Measurements from ENCODE around the gene PHF19. TPM values are rescaled to one million over a fixed set of nuclear protein-coding genes. Genes with fewer than 3 reads are reported as not detected.

Gene PHF19
- total RNA-seq, 2 donors from 2014 or later, result 97.4 to 177 TPM

GRCh38 chr9:120868676-120869359 is 8.2 kb downstream of the PHF19 start:
- Mint-ChIP-seq H3K27ac (peak overlapping the region; percentile 86 to 91), H3K4me3 (peak overlapping the region; percentile 80), H3K27me3 (no peaks in the 10 kb centered on the region), H3K9me3 (no peaks in the 10 kb centered on the region), H3K36me3 (peaks cover 13% of the 10 kb centered on the region), H3K4me1 (ENCODE audit: low read depth in 2 of 2) (peaks cover 22 to 32% of the 10 kb centered on the region in 2 donors)
- peak; percentile 96 for DNase-seq (ENCODE audit: low spot score)
- peak; percentile 95 for ATAC-seq

DNA sequence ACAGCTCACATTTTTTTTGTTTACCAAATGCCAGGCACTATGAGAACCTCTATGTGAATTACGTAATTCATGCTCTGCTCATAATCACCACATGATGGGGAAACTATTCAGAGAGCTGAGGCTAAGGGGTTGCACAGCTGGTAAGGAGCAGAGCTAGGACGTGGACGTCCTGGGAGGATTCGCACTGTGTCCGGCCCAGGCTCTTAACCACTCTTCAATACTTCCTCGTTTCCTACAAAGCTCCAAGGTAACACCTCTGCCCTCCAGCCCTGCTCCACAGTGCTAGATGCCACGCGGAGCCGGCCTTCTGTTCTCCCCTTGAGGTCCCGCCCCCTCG is 8.7 kb downstream of the PHF19 start:
- H3K36me3 Mint-ChIP-seq, result peaks cover 9% of the 10 kb centered on the region
- peaks cover 17 to 27% of the 10 kb centered on the region in 2 donors for H3K4me1 Mint-ChIP-seq (ENCODE audit: low read depth in 2 of 2)
- peak overlapping the region; percentile 45 to 87 for H3K27ac Mint-ChIP-seq

DNA sequence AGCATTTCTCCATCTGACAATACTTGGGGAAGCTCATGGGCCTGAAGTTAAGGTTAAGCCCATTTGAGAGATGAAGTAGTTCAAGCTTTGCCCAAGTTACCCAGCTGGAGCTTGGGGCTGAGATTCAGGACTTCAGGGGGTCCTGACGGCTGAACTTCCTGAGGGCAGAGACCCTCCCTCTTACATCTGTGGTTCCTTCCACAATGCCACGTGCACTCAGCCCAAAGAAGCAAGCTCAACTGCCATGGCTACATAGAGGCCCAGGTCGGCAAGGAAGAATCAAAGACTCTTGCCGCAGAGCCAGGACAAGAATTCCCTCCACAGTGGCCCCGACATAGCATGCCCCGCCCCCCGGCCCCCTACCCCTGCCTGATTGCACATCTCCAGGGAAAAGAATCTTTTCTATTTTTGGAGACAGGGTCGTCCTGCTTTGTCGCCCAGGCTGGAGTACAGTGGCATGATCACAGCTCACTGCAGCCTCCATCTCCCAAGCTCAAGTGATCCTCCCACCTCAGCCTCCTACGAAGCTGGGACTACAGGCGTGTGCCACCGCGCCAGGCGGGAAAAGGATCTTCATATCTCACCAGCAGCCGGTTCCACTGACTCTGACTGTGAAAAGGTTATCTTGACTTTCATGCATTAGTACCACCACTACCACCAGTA is 9.2 kb downstream of the PHF19 start:
- H3K9me3 Mint-ChIP-seq, result no peaks in the 10 kb centered on the region
- H3K4me3 Mint-ChIP-seq, result peak overlapping the region; percentile 61
- DNase-seq (ENCODE audit: low spot score) (peak; percentile 47), ATAC-seq (no peak)
- H3K36me3 Mint-ChIP-seq, result peaks cover 14% of the 10 kb centered on the region
- peaks cover 15 to 22% of the 10 kb centered on the region in 2 donors for H3K4me1 Mint-ChIP-seq (ENCODE audit: low read depth in 2 of 2)
- no peaks in the 10 kb centered on the region for H3K27me3 Mint-ChIP-seq
- H3K27ac Mint-ChIP-seq, result peak overlapping the region; percentile 45 to 87

More for the DNA sequence above, 8.7 kb downstream of the PHF19 start:
- Mint-ChIP-seq H3K4me3 (peak overlapping the region; percentile 61), H3K27me3 (no peaks in the 10 kb centered on the region), H3K9me3 (no peaks in the 10 kb centered on the region)
- DNase-seq (ENCODE audit: low spot score), result no peak
- ATAC-seq, result peak; percentile 22 to 59

GRCh38 chr9:120866651-120867050 is 10.3 kb downstream of the PHF19 start:
- Mint-ChIP-seq H3K27ac (peak overlapping the region in 1 of 2 donors; percentile 23), H3K36me3 (peaks cover 11% of the 10 kb centered on the region), H3K4me1 (ENCODE audit: low read depth in 2 of 2) (peaks cover 13 to 19% of the 10 kb centered on the region in 2 donors), H3K4me3 (no peak overlapping the region), H3K27me3 (no peaks in the 10 kb centered on the region), H3K9me3 (no peaks in the 10 kb centered on the region)
- peak; percentile 44 for DNase-seq (ENCODE audit: low spot score)
- ATAC-seq, result no peak

DNA sequence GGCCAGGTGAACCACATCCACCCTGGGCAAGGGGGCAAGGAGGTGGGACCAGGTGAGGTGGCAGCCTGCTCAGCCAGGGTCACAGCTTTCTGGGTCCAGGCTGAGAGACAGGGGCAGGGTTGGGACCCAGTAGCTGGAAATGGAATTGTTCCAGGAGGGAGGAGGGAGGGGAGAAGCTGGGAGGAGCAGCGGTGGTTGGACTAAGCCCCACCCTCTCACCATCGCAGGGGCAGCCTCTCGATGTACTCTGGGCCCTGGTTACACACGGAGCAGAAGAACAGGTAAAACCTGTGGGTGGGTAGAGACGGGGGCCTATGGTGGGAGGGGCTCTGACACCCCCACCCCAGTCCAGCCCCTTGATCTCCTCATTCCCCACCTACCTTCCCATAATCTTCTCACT is 11.2 kb downstream of the PHF19 start:
- Mint-ChIP-seq H3K4me1 (ENCODE audit: low read depth in 2 of 2) (peaks cover 14 to 15% of the 10 kb centered on the region in 2 donors), H3K4me3 (no peak overlapping the region), H3K27me3 (no peaks in the 10 kb centered on the region), H3K27ac (no peak overlapping the region), H3K36me3 (peaks cover 11% of the 10 kb centered on the region), H3K9me3 (no peaks in the 10 kb centered on the region)
- ATAC-seq (no peak), DNase-seq (ENCODE audit: low spot score) (peak; percentile 25)

DNA sequence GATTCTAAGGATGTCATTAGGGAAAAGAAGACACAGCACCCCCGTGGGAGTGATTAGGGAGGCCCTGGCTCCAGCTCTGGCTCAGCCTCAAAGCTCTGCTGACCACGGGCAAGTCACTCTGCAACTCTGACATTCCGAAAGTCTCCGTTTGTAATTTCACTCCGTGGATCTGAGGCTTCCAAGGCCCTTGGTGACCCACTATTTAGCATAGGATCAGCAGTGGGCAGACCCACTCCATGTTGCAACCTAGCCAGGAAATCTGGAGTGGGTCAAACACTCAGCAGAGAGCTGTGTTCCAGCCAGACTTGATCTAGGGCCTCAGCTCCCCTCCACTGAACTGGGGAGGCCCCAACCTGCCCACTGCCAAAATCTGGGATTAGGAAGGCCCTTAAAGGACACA is 11.8 kb downstream of the PHF19 start:
- H3K36me3 Mint-ChIP-seq, result peaks cover 16% of the 10 kb centered on the region
- no peaks in the 10 kb centered on the region for H3K9me3 Mint-ChIP-seq
- no peak overlapping the region for H3K27ac Mint-ChIP-seq
- peaks cover 14 to 15% of the 10 kb centered on the region in 2 donors for H3K4me1 Mint-ChIP-seq (ENCODE audit: low read depth in 2 of 2)
- ATAC-seq (no peak), DNase-seq (ENCODE audit: low spot score) (no peak)
- no peaks in the 10 kb centered on the region for H3K27me3 Mint-ChIP-seq
- H3K4me3 Mint-ChIP-seq, result no peak overlapping the region

GRCh38 chr9:120864719-120865118 is 12.3 kb downstream of the PHF19 start:
- DNase-seq (ENCODE audit: low spot score) (no peak), ATAC-seq (no peak)
- H3K27me3 Mint-ChIP-seq, result no peaks in the 10 kb centered on the region
- H3K4me3 Mint-ChIP-seq, result no peak overlapping the region
- no peaks in the 10 kb centered on the region for H3K9me3 Mint-ChIP-seq
- peaks cover 14 to 15% of the 10 kb centered on the region in 2 donors for H3K4me1 Mint-ChIP-seq (ENCODE audit: low read depth in 2 of 2)
- H3K27ac Mint-ChIP-seq, result no peak overlapping the region
- peaks cover 16% of the 10 kb centered on the region for H3K36me3 Mint-ChIP-seq

- peaks cover 6 to 9% of the 10 kb centered on the region in 2 donors for H3K4me1 Mint-ChIP-seq (ENCODE audit: low read depth in 2 of 2)
- peak overlapping the region in 1 of 2 donors; percentile 30 for H3K27ac Mint-ChIP-seq
- no peaks in the 10 kb centered on the region for H3K9me3 Mint-ChIP-seq
- ATAC-seq, result no peak
- H3K27me3 Mint-ChIP-seq, result no peaks in the 10 kb centered on the region
- H3K4me3 Mint-ChIP-seq, result no peak overlapping the region
- peaks cover 16% of the 10 kb centered on the region for H3K36me3 Mint-ChIP-seq
- no peak for DNase-seq (ENCODE audit: low spot score)
Observed at GRCh38 chr9:120863833-120864232, 13.2 kb downstream of the PHF19 start.

GRCh38 chr9:120862452-120862851 is 14.5 kb downstream of the PHF19 start:
- ATAC-seq (no peak), DNase-seq (ENCODE audit: low spot score) (no peak)
- Mint-ChIP-seq H3K36me3 (peaks cover 20% of the 10 kb centered on the region), H3K27me3 (no peaks in the 10 kb centered on the region), H3K9me3 (no peaks in the 10 kb centered on the region), H3K4me1 (ENCODE audit: low read depth in 2 of 2) (peaks cover 0 to 5% of the 10 kb centered on the region in 2 donors), H3K27ac (no peak overlapping the region), H3K4me3 (no peak overlapping the region)

- no peak overlapping the region for H3K4me3 Mint-ChIP-seq
- no peak for DNase-seq (ENCODE audit: low spot score)
- H3K27ac Mint-ChIP-seq, result no peak overlapping the region
- no peaks in the 10 kb centered on the region for H3K9me3 Mint-ChIP-seq
- no peak for ATAC-seq
- peaks cover 20% of the 10 kb centered on the region for H3K36me3 Mint-ChIP-seq
- H3K27me3 Mint-ChIP-seq, result no peaks in the 10 kb centered on the region
- H3K4me1 Mint-ChIP-seq (ENCODE audit: low read depth in 2 of 2), result peaks cover 0 to 5% of the 10 kb centered on the region in 2 donors
Observed at GRCh38 chr9:120861935-120862334, 15.1 kb downstream of the PHF19 start.

- H3K4me3 Mint-ChIP-seq, result no peak overlapping the region
- H3K27me3 Mint-ChIP-seq, result no peaks in the 10 kb centered on the region
- H3K9me3 Mint-ChIP-seq, result no peaks in the 10 kb centered on the region
- H3K4me1 Mint-ChIP-seq (ENCODE audit: low read depth in 2 of 2), result peaks cover 0 to 5% of the 10 kb centered on the region in 2 donors
- ATAC-seq (no peak), DNase-seq (ENCODE audit: low spot score) (no peak)
- no peak overlapping the region for H3K27ac Mint-ChIP-seq
- peaks cover 20% of the 10 kb centered on the region for H3K36me3 Mint-ChIP-seq
Observed at GRCh38 chr9:120860083-120860482, 16.9 kb downstream of the PHF19 start.

GRCh38 chr9:120859361-120859760 is 17.6 kb downstream of the PHF19 start:
- ATAC-seq (no peak), DNase-seq (ENCODE audit: low spot score) (no peak)
- Mint-ChIP-seq H3K27ac (no peak overlapping the region), H3K9me3 (no peaks in the 10 kb centered on the region), H3K27me3 (no peaks in the 10 kb centered on the region), H3K36me3 (peaks cover 20% of the 10 kb centered on the region), H3K4me1 (ENCODE audit: low read depth in 2 of 2) (peaks cover 0 to 5% of the 10 kb centered on the region in 2 donors), H3K4me3 (no peak overlapping the region)

DNA sequence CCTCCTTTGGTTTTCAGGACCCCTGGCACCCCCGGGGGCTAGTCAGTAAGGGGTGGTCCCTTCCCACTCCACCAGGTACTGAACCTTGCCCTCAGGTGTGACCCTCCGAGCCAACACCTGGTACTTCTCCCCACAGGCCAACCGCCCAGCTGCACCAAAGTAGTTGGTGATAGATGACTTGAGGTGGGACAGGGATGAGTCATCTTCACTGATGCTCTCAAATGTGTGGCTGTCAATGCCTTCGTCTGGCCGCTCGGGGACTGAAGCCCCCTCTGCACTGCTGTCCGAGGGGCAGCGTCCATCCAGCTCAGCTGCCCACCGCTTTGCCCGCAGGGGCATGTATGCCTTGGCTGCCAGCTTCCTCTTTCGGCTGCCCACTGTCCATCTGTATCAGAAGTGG is 19.1 kb downstream of the PHF19 start:
- no peak overlapping the region for H3K4me3 Mint-ChIP-seq
- peaks cover 15% of the 10 kb centered on the region for H3K36me3 Mint-ChIP-seq
- peaks cover 0 to 5% of the 10 kb centered on the region in 2 donors for H3K4me1 Mint-ChIP-seq (ENCODE audit: low read depth in 2 of 2)
- DNase-seq (ENCODE audit: low spot score) (no peak), ATAC-seq (no peak)
- H3K27me3 Mint-ChIP-seq, result no peaks in the 10 kb centered on the region
- H3K27ac Mint-ChIP-seq, result no peak overlapping the region
- no peaks in the 10 kb centered on the region for H3K9me3 Mint-ChIP-seq

DNA sequence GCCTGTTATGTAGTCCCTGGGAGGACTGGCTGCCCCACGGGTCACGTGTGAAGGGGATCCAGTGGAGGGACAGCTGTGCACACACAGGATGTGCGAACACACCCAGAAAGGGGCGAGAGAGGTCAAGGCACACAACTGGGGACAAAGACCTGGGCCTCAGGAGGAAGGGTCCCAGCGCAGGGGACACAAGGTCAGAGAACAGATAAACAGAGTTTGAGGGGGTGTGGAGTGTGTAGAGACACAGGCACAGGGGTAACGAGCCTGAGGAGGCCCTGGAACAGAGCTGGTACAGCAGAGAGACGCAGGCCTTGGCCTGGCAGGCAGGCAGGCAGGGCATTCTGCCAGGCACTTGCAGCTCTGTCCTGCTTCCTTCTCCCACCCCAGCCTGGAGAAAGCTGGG is 19.5 kb downstream of the PHF19 start:
- no peaks in the 10 kb centered on the region for H3K27me3 Mint-ChIP-seq
- H3K27ac Mint-ChIP-seq, result no peak overlapping the region
- ATAC-seq (no peak), DNase-seq (ENCODE audit: low spot score) (no peak)
- no peak overlapping the region for H3K4me3 Mint-ChIP-seq
- H3K9me3 Mint-ChIP-seq, result no peaks in the 10 kb centered on the region
- H3K36me3 Mint-ChIP-seq, result peaks cover 13% of the 10 kb centered on the region
- H3K4me1 Mint-ChIP-seq (ENCODE audit: low read depth in 2 of 2), result peaks cover 0 to 8% of the 10 kb centered on the region in 2 donors

Data from natural killer cell treated with Interleukin-12 subunit alpha and Interleukin-12 subunit beta and Interleukin-15 and Interleukin-18, amount 100 ng/mL, for 72 hours (primary cell).